DND-41 (cell line): ENCODE results near the gene MRPS23.
A peak's percentile ranks its signal among the peaks of the same experiment; 100 is the strongest.

ENCODE experiments used
- ATAC-seq: fragments of 200-7000 bp; cut with Tn5 transposase; 3 replicates; pipeline ENCODE4 v1.9.1; 2021; ENCODE audit warnings: low read depth; ENCODE audit not compliant: insufficient read depth
- DNase-seq: peaks from one replicate; pipeline ENCODE4 v3.0.0-alpha.2; 2020
- H2AFZ ChIP-seq: 2 replicates; pipeline ENCODE4 v1.6.0; 2012; ENCODE audit warnings: low read depth, low read length
- H3K27ac ChIP-seq: 2 replicates; pipeline ENCODE4 v1.5.1; 2012; ENCODE audit warnings: low read length, inconsistent platforms
- H3K27me3 ChIP-seq: fragments of 200-600 bp; sonication (generic); 2 replicates; pipeline ENCODE4 v1.6.0; 2012; ENCODE audit warnings: low read length, mild to moderate bottlenecking, inconsistent platforms; ENCODE audit not compliant: insufficient read depth, poor library complexity
- H3K36me3 ChIP-seq: 2 replicates; pipeline ENCODE4 v1.5.1; 2012; ENCODE audit warnings: low read length, inconsistent platforms; ENCODE audit not compliant: insufficient read depth
- H3K4me1 ChIP-seq: 2 replicates; pipeline ENCODE4 v1.5.1; 2012; ENCODE audit warnings: mild to moderate bottlenecking, low read length; ENCODE audit not compliant: insufficient read depth
- H3K4me2 ChIP-seq: 2 replicates; pipeline ENCODE4 v1.6.0; 2012; ENCODE audit warnings: mild to moderate bottlenecking, moderate library complexity, low read length, inconsistent platforms; ENCODE audit not compliant: insufficient read depth
- H3K4me3 ChIP-seq, 2 experiments: fragments of 200-600 bp in 1 of 2; shearing (Covaris generic) in 1 of 2; 2 replicates each; pipeline ENCODE4 v1.5.1; 2012 to 2016; ENCODE audit warnings: inconsistent platforms in 2 of 2, low read length in 2 of 2, mild to moderate bottlenecking in 2 of 2, low read depth in 1 of 2, moderate library complexity in 1 of 2
- H3K79me2 ChIP-seq: 2 replicates; pipeline ENCODE4 v1.6.0; 2012; ENCODE audit warnings: low read length, inconsistent platforms; ENCODE audit not compliant: insufficient read depth
- H3K9ac ChIP-seq: 2 replicates; pipeline ENCODE4 v1.6.0; 2012; ENCODE audit warnings: low read depth, mild to moderate bottlenecking, inconsistent platforms, low read length, moderate library complexity
- H3K9me3 ChIP-seq: 2 replicates; pipeline ENCODE4 v1.5.1; 2012; ENCODE audit warnings: low read length, moderate library complexity, mild to moderate bottlenecking, inconsistent platforms; ENCODE audit not compliant: insufficient read depth, severe bottlenecking
- H4K20me1 ChIP-seq: 2 replicates; pipeline ENCODE4 v1.6.0; 2012; ENCODE audit warnings: low read length; ENCODE audit not compliant: insufficient read depth
- CTCF ChIP-seq: IDR thresholded peaks from 2 replicates; pipeline ENCODE4 v1.5.1; 2012; ENCODE audit warnings: borderline replicate concordance, low read length, moderate library complexity, mild to moderate bottlenecking; ENCODE audit not compliant: poor library complexity, severe bottlenecking; ENCODE audit errors: extremely low read depth
- EZH2 ChIP-seq: IDR thresholded peaks from 3 replicates; pipeline ENCODE4 v1.6.1; 2012; ENCODE audit warnings: borderline replicate concordance, low read depth, mild to moderate bottlenecking, moderate library complexity, low read length, inconsistent platforms; ENCODE audit not compliant: severe bottlenecking

The MRPS23 gene

GRCh38 chr17:57895382-57896060 lies 45.7 kb upstream of the MRPS23 start:
- H3K27ac ChIP-seq = no peak overlapping the region
- no peak for TF ChIP-seq EZH2
- TF ChIP-seq CTCF = no peak

GRCh38 chr17:57894848-57895247 lies 45.0 kb upstream of the MRPS23 start:
- H3K36me3 ChIP-seq = no peaks in the 10 kb centered on the region
- no peak overlapping the region for H3K4me2 ChIP-seq
- DNase-seq (no peak), ATAC-seq (no peak)
- TF ChIP-seq EZH2 = no peak
- TF ChIP-seq CTCF = no peak
- no peaks in the 10 kb centered on the region for H3K4me1 ChIP-seq
- H3K79me2 ChIP-seq = no peaks in the 10 kb centered on the region
- H3K9me3 ChIP-seq = no peaks in the 10 kb centered on the region
- H3K27ac ChIP-seq = no peak overlapping the region
- H3K27me3 ChIP-seq = peaks cover 6% of the 10 kb centered on the region
- no peak overlapping the region for H3K9ac ChIP-seq
- H2AFZ ChIP-seq = no peak overlapping the region
- H3K4me3 ChIP-seq = no peak overlapping the region
- no peaks in the 10 kb centered on the region for H4K20me1 ChIP-seq

More at GRCh38 chr17:57895382-57896060, 45.7 kb upstream of the MRPS23 start:
- H2AFZ ChIP-seq = no peak overlapping the region
- H4K20me1 ChIP-seq = no peaks in the 10 kb centered on the region
- no peak for DNase-seq
- no peaks in the 10 kb centered on the region for H3K9me3 ChIP-seq
- H3K9ac ChIP-seq = no peak overlapping the region
- peaks cover 6% of the 10 kb centered on the region for H3K27me3 ChIP-seq
- ATAC-seq = no peak
- no peak overlapping the region for H3K4me2 ChIP-seq
- H3K36me3 ChIP-seq = no peaks in the 10 kb centered on the region
- no peak overlapping the region for H3K4me3 ChIP-seq
- H3K4me1 ChIP-seq = no peaks in the 10 kb centered on the region
- H3K79me2 ChIP-seq = no peaks in the 10 kb centered on the region

- no peak overlapping the region for H3K4me3 ChIP-seq
- no peaks in the 10 kb centered on the region for H3K79me2 ChIP-seq
- no peaks in the 10 kb centered on the region for H3K4me1 ChIP-seq
- no peak overlapping the region for H3K4me2 ChIP-seq
- DNase-seq (no peak), ATAC-seq (peak; percentile 20; the same call in 1 of the 3 replicates)
- H3K27me3 ChIP-seq = peaks cover 11% of the 10 kb centered on the region
- H3K9me3 ChIP-seq = no peaks in the 10 kb centered on the region
- no peak overlapping the region for H3K9ac ChIP-seq
- no peak overlapping the region for H2AFZ ChIP-seq
- H3K27ac ChIP-seq = no peak overlapping the region
- TF ChIP-seq EZH2 (no peak), CTCF (no peak)
- no peaks in the 10 kb centered on the region for H3K36me3 ChIP-seq
- no peaks in the 10 kb centered on the region for H4K20me1 ChIP-seq
These were observed 43.2 kb upstream of the MRPS23 start for GRCh38 chr17:57892820-57893595.
